Pulmonary artery endothelial cell (primary cell): ENCODE data around the gene NELL1. TPM values are rescaled to one million over a fixed set of nuclear protein-coding genes. Genes with fewer than 3 reads are reported as not detected.

ENCODE experiments used
- DNase-seq: peaks from one replicate; pipeline ENCODE4 v3.0.0-alpha.2; 2011; ENCODE audit warnings: low read depth, low spot score
- total RNA-seq: library from RNA; depleted of rRNA; stranded (reverse); fragments of >200 nt; gene quantifications from 2 replicates; pipeline ENCODE4 v1.2.3, GENCODE V29; 2014

The NELL1 gene
- total RNA-seq: not detected in 2 replicates

DNA sequence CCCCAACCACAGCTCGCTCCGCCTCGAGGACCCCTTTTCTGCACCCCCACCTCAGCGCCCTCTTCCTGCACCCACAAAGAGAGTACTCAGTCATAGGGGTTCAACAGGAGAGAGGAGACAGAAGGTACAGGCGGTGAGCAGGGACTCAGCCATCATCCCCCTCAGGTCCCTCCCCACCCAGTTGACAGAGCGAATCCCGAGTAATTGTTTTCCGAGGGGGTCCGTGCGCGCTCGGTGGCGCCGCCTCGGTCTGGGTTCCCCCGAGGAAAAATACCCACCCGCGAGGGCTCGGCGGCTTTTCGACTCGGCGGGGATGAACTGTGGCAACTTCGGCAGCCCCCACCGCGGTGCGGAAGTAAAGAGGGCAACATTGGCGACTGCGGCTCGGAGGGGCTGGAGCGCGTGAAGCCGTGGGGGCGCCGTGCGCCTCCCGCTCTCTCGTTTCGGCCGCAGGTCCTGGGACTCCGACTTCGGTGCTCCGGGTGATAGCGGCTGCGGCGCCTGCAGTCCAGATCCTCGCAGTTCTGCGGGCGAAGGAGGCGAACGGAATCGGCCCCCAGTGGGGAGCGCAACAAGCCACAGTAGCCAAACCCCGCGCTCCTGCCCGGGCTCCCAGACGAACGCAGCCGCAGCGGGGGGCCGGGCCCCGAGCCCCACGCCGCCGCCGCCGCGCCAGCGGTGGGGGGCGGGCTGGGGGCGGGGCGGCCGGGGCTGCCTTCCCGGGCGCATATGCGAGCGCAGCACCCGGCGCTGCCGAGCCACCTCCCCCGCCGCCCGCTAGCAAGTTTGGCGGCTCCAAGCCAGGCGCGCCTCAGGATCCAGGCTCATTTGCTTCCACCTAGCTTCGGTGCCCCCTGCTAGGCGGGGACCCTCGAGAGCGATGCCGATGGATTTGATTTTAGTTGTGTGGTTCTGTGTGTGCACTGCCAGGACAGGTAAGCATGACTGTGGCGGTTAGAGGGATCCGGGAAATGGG is at the start of gene NELL1:
TSS of gene NELL1 (plus strand) at position 743 of the 976 bp plus-strand sequence.
- DNase-seq: no peak

DNA sequence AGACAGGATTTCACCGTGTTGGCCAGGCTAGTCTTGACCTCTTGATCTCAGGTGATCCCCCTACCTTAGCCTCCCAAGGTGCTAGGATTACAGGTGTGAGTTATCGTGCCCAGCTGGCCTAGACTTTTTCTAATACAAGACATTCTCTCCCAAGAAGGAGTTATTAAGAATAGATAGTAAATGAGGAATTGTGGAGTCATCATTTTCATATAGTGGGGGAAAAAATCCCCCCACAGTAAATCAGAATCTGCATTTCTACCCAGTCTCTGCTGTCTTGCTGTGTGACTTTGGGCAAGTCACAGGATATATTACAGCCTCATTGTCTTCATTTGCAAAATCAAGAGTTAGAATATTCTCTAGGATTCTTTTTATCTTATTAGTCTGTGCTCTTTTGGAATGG is 48.4 kb upstream of the NELL1 start:
- no peak for DNase-seq

DNA sequence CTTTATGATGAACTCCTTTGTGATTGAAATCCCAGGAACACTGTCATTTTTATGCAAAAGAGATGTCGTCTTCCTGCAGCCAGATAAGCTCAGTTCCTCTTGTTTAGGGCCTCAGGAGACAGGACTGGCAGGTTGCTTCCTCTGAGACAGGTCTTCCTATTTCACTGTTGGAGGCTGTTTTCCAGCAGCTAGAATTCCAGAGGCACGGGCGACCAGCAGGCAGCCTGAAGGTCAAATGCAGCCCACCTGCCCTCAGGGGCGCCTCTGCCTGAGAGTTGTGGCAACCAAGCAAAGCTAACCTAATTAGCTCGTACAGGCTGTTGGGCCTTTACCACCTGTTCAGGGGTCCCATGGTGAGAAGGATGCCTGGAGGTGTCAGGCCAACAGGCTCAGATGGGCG is 47.7 kb upstream of the NELL1 start:
- no peak for DNase-seq

DNA sequence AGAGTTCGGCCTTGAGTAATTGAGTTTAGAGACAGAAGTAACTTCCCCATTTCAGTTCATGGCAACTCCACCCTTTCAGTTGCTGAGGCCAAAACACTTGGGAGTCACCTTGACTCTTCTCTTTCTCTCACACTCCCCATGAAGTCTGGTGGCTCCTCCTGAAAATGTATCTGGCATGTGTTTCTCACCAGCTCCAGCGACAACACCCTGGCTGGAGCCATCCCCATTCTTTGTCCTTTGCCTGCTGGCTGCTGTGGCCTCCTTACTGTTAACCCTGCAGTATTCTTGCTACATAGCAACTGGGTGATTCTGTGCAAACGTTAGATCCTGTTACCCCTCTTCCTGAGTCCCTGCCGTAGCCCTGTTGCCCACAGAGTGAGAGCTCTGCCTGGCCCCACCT is 46.1 kb upstream of the NELL1 start:
- no peak for DNase-seq

DNA sequence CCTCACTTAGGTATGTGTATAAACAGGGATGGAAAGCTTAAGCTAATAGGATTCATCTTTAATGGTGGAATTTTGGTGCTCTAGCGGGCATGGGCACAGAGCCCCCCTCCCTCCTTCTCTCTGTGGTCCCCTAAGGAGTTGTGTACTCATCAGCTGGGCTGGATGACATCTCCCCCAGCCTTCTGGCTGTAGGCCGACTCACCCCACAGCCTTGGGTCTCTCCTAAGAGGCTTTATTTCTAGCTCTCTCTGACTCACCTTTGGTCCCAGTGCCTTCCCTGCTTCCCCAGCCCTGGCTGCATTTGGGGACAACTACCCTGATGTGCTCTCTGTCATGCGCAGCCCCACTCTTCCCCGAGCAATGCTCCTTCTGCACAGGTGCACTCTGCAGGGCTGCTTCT is 43.1 kb upstream of the NELL1 start:
- no peak for DNase-seq

DNA sequence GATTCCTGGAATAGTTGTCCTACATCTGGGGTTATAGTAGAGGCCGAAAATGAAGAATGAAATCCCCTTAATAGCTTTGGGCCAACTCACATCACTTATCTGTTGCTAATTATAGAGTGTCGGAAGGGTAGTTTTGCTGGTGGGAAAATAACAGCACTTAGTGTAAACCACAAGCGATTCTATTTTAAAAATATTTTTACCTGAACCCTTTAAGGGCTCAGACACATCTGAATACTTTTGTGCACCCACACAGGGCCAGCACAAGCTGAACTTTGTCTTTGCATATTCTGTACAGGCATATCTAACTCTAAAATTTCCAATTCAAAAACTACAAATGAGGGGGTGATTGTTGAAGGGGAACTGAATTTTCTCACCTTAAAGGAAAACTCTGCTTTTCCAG is 42.4 kb upstream of the NELL1 start:
- DNase-seq: no peak

DNA sequence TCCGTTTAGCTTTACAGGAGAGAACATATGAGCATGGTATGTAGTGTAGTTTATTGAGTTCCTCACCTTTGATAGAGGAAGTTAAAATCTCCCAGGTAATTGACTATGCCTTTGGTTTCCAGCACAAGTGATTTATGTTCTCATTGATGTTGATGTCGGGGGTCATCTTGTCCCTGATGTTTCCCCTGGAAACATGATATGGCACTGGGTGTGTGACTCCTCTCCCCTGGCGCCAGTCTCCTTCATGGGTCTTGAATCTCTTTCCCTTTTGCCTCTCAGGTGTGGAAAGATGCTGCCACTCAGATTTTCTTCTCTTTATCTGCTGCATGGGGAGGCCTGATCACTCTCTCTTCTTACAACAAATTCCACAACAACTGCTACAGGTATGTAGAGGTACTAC is 41.7 kb upstream of the NELL1 start:
- DNase-seq: no peak

DNA sequence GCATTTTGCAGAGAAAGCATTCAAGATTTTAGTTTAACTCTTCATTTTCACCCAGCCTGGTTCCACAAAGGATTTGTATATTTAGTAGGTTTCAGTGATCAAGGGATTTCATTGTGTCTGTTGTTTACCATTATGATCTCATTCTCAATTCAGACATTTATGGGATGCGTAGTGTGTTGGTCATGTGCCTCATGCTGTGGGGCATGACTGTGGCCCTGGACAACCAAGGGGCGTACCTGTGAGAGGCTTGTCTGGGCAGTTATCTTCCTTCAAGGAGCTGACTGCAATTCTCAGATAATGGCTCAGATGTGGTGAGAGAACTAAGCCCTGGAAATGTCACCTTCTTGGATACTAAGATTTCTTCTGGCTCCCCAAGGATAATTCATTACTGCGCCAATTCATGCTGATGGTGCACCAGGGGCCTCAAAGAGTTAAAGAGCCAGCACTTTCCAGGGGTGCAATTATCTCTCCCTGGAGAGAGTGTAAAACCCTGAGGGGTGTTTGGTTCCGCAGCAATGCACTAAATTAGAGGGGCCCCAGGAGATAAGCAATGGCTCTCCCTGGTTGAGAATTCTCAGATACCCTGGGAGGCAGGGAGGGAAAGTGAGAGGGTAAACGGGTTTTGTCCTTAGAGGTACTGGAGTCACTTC is 37.7 kb upstream of the NELL1 start:
- no peak for DNase-seq

DNA sequence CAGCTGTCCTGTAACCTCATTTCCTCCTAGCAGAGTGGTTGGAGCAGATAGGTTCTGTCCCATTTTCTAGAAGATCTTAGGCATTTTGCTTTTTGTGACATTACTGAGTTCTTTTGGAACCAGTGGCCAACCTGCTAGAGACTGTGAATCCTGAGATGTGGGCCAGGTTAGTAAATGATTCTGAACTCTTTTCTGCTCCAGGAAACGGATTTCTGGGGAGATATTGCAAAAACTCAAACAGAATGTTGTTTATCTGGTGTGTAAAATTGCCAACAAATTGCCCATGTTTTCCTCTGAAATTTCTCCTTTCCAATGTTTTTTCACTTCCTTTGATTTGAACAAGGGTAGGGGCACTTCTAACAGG is 37.2 kb upstream of the NELL1 start:
- no peak for DNase-seq

DNA sequence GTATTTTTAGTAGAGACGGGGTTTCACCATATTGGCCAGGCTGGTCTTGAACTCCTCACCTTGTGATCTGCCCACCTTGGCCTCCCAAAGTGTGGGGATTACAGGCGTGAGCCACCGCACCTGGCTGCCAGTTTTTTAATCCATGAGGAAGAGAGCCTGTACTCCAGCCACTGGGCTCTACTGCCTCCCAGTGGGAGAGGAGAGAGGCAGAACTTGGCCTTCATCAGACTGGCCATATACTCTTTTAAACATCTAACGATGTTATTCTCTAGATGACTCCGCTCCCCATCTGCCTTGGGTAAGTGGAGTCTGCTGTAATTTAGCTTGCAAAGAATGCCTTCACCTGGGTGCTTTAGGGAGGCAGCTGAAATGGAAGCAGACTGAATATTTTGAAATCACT is 35.3 kb upstream of the NELL1 start:
- DNase-seq: no peak

DNA sequence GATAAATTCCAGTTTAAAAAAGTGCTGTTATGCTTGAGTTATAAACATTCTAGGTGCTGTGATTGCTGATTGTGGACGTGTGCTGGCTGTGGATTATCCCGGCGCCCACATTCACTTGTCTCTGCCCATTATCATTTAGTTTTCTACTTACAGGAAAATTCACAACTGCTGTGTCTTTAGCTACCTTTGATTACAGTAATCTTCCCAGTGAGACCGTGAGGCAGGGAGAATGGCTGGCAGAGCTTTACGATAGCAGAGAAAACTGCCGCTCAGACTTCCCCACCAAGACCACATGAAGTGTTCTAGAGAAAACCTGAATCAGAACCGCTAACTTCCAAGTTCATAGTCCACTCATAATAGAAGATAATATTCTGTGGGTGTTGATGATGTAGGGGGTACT is 34.6 kb upstream of the NELL1 start:
- DNase-seq: no peak

DNA sequence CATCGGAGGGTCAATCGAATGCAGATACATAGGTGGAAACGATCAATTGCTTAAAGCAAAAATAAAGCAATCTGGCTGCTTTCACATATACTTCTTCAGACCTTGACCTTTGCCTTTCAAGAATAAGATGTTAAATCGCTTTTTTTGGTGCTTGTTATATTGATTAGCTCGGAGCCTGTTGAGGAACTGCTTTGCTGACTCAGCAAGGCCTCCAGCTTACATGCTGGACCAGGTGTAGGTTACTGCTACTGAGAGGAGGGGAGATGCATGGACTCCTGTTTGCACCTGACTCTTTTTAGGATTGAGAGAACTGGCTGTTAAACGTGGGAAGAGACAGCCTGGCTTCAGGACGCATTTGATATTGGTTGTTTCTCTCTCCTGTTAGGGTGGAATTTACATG is 31.3 kb upstream of the NELL1 start:
- no peak for DNase-seq

DNA sequence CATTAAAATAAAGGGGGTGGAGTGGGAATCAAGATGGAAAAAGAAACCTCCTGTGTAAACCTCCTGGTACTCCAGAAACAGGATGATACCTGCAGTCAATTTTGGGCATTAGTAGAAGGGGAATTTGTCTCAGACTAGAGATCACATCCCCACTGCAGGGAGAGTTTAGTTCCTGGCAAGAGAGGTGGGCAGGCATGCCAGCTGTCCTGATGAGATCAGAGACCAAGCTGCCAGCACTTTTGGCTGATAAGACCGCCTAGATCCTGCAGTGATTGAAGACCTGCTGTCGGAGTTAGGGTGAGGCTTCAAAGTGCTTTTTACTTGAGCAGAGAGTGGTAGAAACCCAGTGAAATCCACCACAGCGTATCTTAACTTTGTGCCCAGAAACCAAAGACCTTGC is 29.7 kb upstream of the NELL1 start:
- DNase-seq: no peak

DNA sequence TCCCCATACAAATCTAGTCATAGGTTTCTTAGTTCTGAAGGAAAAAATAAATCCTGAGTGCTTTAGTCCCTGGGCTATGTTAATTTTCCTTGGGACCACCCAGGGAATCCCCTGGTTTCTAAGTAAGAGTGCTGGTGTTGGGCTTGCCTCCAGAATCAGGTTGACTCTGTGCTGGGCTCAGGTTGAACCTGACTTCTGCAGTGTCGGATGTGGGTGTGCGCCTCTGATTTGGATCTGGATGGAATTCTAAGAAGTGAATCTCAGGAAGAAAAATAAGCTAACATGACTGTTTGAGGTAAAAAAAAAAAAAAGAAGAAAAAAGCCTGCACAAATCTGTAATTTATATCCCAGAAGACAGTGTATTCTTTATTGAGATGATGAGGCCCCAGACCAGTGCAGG is 29.0 kb upstream of the NELL1 start:
- DNase-seq: no peak

DNA sequence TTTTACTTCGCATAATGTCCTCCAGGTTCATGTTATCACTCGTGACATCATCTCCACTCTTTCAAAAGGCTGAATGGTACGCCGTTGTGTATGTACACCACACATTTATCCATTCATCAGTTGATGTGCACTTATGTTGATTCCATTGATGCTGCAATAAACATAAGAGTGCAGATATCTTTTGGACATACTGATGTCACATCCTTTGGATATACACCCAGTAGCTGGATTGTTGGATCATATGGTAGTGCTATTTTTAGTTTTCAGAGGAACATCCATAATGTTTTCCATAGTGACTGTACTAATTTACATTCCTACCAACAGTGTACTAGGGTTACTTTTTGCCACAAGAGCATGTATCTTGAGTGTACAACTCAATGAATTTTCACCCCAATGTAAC is 25.0 kb upstream of the NELL1 start:
- no peak for DNase-seq

DNA sequence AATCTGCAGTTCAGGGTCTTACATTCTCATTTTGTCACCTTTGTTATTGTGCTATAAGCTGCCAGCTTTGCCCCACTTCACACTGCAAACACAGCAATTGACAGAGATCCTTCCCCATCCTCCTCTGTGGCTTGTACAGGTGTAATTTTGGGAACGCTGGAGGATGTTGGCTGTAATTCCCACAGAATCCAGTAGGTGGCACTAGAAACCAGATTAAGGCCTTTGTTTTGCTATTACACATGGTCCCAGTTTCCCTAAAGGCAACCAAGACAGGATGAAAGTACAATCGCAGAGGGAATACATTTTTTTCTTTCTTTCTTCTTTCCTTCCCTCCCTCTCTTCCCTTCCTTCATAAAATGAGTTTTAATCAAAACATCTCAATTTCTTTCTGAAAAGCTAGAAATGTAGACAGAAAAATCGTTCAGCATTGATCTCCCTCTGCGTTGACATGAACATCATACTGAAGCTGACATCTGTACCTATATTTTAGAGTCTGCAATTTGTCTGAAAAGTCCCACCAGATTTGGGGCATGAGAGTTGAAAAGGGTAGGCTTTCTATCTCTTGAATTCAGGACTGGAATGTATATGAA is 21.3 kb upstream of the NELL1 start:
- DNase-seq: no peak

DNA sequence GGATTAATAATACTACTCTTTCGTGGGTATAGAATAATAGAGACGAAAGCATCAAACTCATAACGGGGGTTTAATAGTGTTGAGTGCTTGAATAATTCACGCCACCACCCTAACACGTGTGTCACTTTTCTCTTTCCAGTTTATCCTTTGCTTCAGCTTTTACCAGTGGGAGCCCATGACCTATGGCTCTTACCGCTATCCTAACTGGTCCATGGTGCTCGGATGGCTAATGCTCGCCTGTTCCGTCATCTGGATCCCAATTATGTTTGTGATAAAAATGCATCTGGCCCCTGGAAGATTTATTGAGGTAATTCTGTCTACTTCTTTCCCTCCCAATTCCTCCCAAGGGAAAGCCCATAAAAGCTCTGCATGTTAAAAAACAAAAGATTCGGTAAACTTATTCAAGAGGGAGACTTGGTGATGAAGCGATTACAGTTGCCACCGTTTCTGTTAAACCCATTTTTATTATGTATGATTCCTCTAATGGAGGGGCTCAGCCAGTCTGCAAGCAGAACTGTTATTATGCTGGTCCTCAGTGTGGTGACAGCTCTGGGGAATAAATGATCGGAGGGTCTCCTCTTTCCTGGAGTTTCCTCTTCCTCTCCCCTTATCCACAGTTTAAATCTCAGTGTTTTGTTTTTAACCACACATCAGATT is 17.1 kb upstream of the NELL1 start:
- DNase-seq: no peak

DNA sequence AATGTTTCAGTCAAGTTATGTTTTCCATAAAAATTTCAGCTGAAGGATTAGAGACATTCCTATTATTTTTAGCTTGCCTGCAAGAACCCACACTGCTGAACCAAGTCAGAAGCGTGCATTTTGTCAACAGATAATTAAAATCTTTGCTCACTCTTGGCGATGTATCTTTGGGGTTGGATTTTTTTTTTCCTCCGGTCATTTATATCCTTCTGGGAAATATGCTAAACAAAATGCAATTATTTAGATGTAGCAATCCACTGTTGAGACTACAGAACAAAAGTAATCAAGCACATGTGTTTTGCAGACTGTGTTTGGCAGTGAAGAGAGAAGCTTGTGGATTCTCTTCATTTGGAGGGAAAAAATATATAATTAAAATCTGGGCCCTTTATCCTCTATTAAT is 15.3 kb upstream of the NELL1 start:
- DNase-seq: no peak

DNA sequence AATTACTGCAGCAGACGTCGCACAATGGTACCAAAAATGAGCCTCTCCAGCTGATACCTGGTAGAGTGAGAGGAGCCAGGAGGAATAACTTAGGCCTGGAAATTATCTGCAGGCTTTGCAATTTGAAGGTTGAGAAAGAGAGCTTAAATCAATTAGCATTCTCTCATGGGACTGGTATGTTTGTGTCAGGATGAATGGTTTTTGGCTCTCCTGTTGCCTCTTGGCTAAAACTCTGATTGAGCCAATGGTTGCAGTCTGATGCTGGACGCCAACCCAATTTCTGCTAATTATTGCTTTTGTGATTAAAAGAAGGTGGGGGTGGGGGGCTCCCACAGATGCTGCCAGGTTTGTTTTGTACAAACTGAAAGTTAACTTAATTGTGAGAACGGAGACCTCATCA is 12.5 kb upstream of the NELL1 start:
- no peak for DNase-seq

DNA sequence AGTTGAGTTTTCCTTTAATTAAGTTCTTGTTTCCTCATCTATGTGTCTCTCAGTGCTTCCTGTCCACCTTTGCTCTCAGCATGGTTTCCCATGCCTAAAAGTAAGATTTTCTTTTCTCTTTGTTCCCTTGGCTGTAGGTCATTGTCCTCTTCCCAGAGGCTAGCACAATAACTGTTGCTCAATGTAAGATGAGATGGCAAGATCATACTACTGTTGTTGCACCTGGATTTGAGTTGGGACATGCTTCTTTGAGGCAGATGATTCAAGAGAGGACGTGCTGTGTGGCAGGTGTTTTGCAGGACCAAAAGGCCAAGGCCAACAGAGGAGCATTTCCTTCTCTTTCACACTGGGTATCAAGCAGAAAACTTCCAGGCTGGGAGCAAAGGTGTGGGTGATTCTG is 11.3 kb upstream of the NELL1 start:
- no peak for DNase-seq

DNA sequence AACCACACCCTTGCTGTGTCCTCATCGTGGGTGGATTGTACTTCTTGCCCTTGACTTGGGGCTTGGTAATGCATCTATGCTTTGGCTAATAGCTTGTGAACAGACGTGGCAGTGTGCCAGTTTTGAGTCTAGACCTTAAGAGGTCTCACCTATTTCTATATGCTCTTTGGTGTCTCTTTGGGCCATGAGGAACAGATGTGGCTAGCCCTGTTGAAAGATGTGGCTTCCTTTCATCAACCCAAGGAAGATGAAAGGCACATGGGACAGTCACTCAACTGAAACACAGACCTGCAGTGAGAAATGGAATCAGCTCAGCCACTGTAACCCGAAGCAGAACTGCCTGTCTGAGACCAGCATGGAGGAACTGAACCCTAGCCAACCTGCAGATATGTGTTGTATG is 7.9 kb upstream of the NELL1 start:
- no peak for DNase-seq

DNA sequence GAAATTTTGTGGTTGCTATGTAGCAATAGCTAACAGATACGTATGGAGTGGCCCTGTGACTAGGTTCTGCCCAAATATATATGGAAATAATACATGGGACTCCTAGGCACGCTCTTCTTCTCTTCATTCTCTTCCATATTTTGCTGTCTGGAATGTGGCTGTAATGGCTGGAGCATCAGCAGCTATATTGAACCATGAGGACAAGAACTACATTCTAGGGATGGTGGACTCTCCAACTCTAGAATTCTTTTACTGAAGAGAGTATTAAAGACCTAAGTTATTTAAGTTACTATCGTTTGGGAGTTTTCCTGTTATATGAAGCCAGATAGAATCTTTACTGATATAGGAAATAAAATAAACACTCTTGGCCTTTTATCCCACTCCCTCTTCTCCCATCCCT is 7.5 kb upstream of the NELL1 start:
- no peak for DNase-seq
